A673 (cell line): Measurements from ENCODE around the gene GGN. TPM values are rescaled to one million over a fixed set of nuclear protein-coding genes. Genes with fewer than 3 reads are reported as not detected.

Experiments used
- BruUV-seq: library from RNA; stranded (reverse); fragments of 400-500 nt; replicated peaks from 2 replicates; lab custom pipeline; 2021; lab: Mats Ljungman, UMichigan
- CTCF ChIA-PET: fragments of 300-600 bp; sonication (Branson Sonifier 250); formaldehyde crosslinking; loops from one replicate; lab custom pipeline; 2022; ENCODE audit warnings: antibody characterized with exemption; lab: Charles Lee
- POLR2A ChIA-PET: fragments of 300-600 bp; sonication (Branson Sonifier 250); formaldehyde crosslinking; loops from one replicate; lab custom pipeline; 2022; ENCODE audit warnings: antibody characterized with exemption; ENCODE audit not compliant: low non-redundant PET; lab: Charles Lee
- DNase-seq: peaks from one replicate; pipeline ENCODE4 v3.0.0-alpha.2; 2015; ENCODE audit warnings: low spot score
- H3K27ac ChIP-seq: fragments of 200-600 bp; sonication (generic); 2 replicates; pipeline ENCODE4 v1.5.1; 2016; ENCODE audit warnings: mixed run types, low read depth, mild to moderate bottlenecking, mixed read lengths, antibody characterized with exemption, low read length; ENCODE audit not compliant: poor library complexity, severe bottlenecking
- H3K27me3 ChIP-seq: fragments of 200-600 bp; sonication (generic); replicated peaks from 2 replicates; pipeline ENCODE4 v1.6.1; 2017; ENCODE audit warnings: mixed run types, low read depth, mild to moderate bottlenecking, mixed read lengths, antibody characterized with exemption, low read length; ENCODE audit not compliant: insufficient read depth, poor library complexity
- H3K36me3 ChIP-seq: fragments of 200-600 bp; sonication (generic); 2 replicates; pipeline ENCODE4 v1.6.1; 2016; ENCODE audit warnings: mixed run types, mild to moderate bottlenecking, mixed read lengths, antibody characterized with exemption, low read length; ENCODE audit not compliant: insufficient read depth, poor library complexity, severe bottlenecking
- H3K4me1 ChIP-seq: fragments of 200-600 bp; sonication (generic); 2 replicates; pipeline ENCODE4 v1.6.1; 2017; ENCODE audit warnings: mixed run types, mild to moderate bottlenecking, mixed read lengths, antibody characterized with exemption, low read length; ENCODE audit not compliant: insufficient read depth, poor library complexity, severe bottlenecking
- H3K4me3 ChIP-seq: fragments of 200-600 bp; sonication (generic); 2 replicates; pipeline ENCODE4 v1.5.1; 2016; ENCODE audit warnings: low read depth, mixed run types, mild to moderate bottlenecking, mixed read lengths, low read length; ENCODE audit not compliant: poor library complexity, severe bottlenecking
- H3K9me3 ChIP-seq: fragments of 200-600 bp; sonication (generic); 2 replicates; pipeline ENCODE4 v1.6.1; 2016; ENCODE audit warnings: mixed run types, low read depth, mild to moderate bottlenecking, mixed read lengths, antibody characterized with exemption, low read length; ENCODE audit not compliant: poor library complexity, severe bottlenecking
- EZH2 ChIP-seq: fragments of 200-600 bp; sonication (generic); IDR thresholded peaks from 2 replicates; pipeline ENCODE4 v1.6.1; 2017; ENCODE audit warnings: borderline replicate concordance, low read depth, mild to moderate bottlenecking, mixed read lengths, antibody characterized with exemption, low read length; ENCODE audit not compliant: poor library complexity, severe bottlenecking
- intact Hi-C: fragments of 100-400 bp; cut with micrococcal nuclease; formaldehyde crosslinking; loops from one replicate; pipeline ENCODE4 v1.10.0; 2022; ENCODE audit not compliant: unreplicated experiment
- total RNA-seq: library from RNA; stranded (reverse); gene quantifications from 2 replicates; pipeline ENCODE4 v1.2.3, GENCODE V29; 2021
- TF ChIP-seq, protein P1 (sequence below): fragments of 300-800, 200-600 bp; sonication (generic); conservative IDR thresholded peaks from 2 replicates; pipeline ENCODE4 v1.5.1; 2017; ENCODE audit warnings: low read depth, mild to moderate bottlenecking, antibody characterized with exemption, low read length, moderate library complexity, mixed read lengths

Gene GGN
- total RNA-seq, 1 experiment from 2014 or later, result 1.3 TPM

DNA sequence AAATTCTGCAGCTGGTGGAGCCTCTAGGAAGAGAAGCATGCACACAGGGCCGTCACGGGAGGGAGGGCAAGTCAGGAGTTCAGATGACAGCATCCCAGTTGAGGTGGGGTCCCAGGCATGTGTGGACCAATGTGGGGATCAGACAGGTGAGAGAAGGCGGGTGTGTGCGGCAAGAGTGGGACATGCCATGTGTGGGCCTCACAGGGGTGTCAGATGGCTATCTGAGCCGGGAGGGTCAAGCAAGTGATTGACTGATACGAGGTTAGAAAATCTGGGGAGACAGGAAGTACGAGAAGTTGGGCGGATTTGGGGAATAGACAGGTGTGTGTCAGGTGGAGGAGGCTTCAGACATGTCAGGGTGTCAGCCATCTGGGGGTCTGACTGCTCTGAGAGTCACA, 29.3 kb upstream of the GGN start:
- H3K4me1 ChIP-seq, result no peaks in the 10 kb centered on the region
- H3K4me3 ChIP-seq, result no peak overlapping the region
- ChIA-PET CTCF (no interaction called here), POLR2A (no interaction called here)
- no peak for DNase-seq
- H3K27ac ChIP-seq, result no peak overlapping the region
- intact Hi-C loops, result no loop called here
- no peaks in the 10 kb centered on the region for H3K9me3 ChIP-seq
- no TSS peak for BruUV-seq
- no peaks in the 10 kb centered on the region for H3K27me3 ChIP-seq
- no peaks in the 10 kb centered on the region for H3K36me3 ChIP-seq
- TF ChIP-seq, protein P1, sequence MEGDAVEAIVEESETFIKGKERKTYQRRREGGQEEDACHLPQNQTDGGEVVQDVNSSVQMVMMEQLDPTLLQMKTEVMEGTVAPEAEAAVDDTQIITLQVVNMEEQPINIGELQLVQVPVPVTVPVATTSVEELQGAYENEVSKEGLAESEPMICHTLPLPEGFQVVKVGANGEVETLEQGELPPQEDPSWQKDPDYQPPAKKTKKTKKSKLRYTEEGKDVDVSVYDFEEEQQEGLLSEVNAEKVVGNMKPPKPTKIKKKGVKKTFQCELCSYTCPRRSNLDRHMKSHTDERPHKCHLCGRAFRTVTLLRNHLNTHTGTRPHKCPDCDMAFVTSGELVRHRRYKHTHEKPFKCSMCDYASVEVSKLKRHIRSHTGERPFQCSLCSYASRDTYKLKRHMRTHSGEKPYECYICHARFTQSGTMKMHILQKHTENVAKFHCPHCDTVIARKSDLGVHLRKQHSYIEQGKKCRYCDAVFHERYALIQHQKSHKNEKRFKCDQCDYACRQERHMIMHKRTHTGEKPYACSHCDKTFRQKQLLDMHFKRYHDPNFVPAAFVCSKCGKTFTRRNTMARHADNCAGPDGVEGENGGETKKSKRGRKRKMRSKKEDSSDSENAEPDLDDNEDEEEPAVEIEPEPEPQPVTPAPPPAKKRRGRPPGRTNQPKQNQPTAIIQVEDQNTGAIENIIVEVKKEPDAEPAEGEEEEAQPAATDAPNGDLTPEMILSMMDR, result no peak
- TF ChIP-seq EZH2, result no peak

DNA sequence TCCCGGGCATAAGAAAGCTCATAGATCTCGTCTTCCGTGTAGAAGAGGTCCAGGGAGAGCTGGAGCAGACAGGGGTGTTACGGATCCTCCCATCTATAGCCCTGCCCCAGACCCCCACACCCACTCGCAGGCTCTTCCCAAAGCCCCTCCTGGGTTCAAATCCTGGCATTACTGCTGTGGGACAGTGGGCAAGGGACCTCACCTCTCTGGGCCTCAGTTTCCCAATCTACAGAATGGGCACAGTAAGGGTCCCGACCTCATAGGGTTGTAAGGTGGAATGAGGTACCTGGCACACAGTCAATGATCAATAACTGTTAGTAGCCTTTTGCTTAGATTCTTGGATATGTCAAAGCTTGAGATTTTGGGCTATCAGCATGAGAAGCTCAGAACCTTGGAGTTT, 25.6 kb upstream of the GGN start:
- Histone ChIP-seq H3K36me3 (no peaks in the 10 kb centered on the region), H3K27me3 (no peaks in the 10 kb centered on the region), H3K27ac (no peak overlapping the region), H3K4me1 (no peaks in the 10 kb centered on the region), H3K9me3 (no peaks in the 10 kb centered on the region), H3K4me3 (no peak overlapping the region)
- POLR2A ChIA-PET, result no interaction called here
- DNase-seq, result no peak
- no TSS peak for BruUV-seq
- intact Hi-C loops, result no loop called here
- CTCF ChIA-PET, result no interaction called here
- TF ChIP-seq, protein P1, result no peak
- no peak for TF ChIP-seq EZH2

DNA sequence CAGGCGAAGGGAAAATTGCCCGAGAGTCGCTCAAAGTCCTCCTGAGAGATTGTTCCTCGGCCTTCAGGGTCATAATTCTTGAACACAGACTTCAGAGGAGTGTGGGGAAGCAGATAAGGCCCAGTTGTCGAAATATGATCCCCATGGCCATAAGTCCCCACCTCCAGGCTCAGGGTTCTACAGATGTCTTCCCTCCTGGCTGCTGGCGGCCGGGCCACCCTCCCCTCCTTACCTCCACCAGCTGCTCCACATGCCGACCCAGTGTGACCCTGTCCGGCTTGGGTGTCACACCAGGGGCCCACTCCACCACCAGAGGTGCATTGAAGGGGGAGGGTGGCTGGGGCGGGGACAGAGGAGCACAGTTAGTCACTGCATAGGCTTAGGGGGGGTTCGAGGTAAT, 25.1 kb upstream of the GGN start:
- no peak for TF ChIP-seq EZH2
- TF ChIP-seq, protein P1, result no peak
- intact Hi-C loops, result no loop called here
- DNase-seq, result no peak
- no peak overlapping the region for H3K4me3 ChIP-seq
- no peak overlapping the region for H3K27ac ChIP-seq
- ChIA-PET POLR2A (no interaction called here), CTCF (no interaction called here)
- no peaks in the 10 kb centered on the region for H3K4me1 ChIP-seq
- H3K9me3 ChIP-seq, result no peaks in the 10 kb centered on the region
- H3K27me3 ChIP-seq, result no peaks in the 10 kb centered on the region
- no TSS peak for BruUV-seq
- no peaks in the 10 kb centered on the region for H3K36me3 ChIP-seq
